ENCODE data around the gene LSAMP. TPM values are rescaled to one million over a fixed set of nuclear protein-coding genes. Genes with fewer than 3 reads are reported as not detected.

Gene LSAMP
- total and polyA plus RNA-seq, 2 of the 13 experiments (the other 11 are each of a cell fraction or from before 2014, with no cell fraction given) = not detected

GRCh38 chr3:116464276-116464798 is 19.1 kb upstream of the LSAMP start (continued):
- TF ChIP-seq ZNF12 (CRISPR knock-in tag; IDR thresholded peaks at IDR 0.05) = no peak

- 0% methylated on average over 1 of the region's 1 CpG for WGBS (ENCODE audit: low lambda C conversion rate)
- in situ Hi-C loops (cut with HindIII; ENCODE audit: extremely low pct_ligation_motif_present, low pct_unique_long_range_greater_than_20kb) = no loop called here
- Histone ChIP-seq H3K36me3 (replicated peaks in 1 of 2; ENCODE audit: control insufficient read depth in 1 of 2, insufficient read depth in 2 of 2, low read length in 2 of 2) (no peaks in the 10 kb centered on the region), H2AFZ (ENCODE audit: low read length) (no peak overlapping the region), H3K27me3 (ENCODE audit: control insufficient read depth in 1 of 2, insufficient read depth in 2 of 2, low read length in 2 of 2) (no peaks in the 10 kb centered on the region), H3K4me2 (ENCODE audit: low read depth, low read length) (no peak overlapping the region), H3K27ac (ENCODE audit: extremely low read length, insufficient read depth, low read length) (no peak overlapping the region), H3K9ac (ENCODE audit: insufficient read depth, low read depth, low read length) (no peak overlapping the region), H4K20me1 (ENCODE audit: insufficient read depth, low read length) (no peaks in the 10 kb centered on the region), H3K4me1 (ENCODE audit: insufficient read depth, low read length) (no peaks in the 10 kb centered on the region), H3K4me3 (replicated peaks in 1 of 3; ENCODE audit: insufficient read depth in 1 of 3, low read depth in 2 of 3, low read length in 3 of 3) (no peak overlapping the region), H3K79me2 (ENCODE audit: insufficient read depth, low read length) (no peaks in the 10 kb centered on the region), H3K9me3 (ENCODE audit: low read length) (no peaks in the 10 kb centered on the region)
- POLR2A ChIA-PET = no interaction called here
- intact Hi-C loops (cut with micrococcal nuclease; ENCODE audit: unreplicated experiment) = no loop called here
- BruUV-seq (replicated peaks) = no TSS peak
- ATAC-seq (no peak), DNase-seq (ENCODE audit: low spot score) (no peak), FAIRE-seq (no peak)
- CTCF ChIA-PET (ENCODE audit: low intra/inter-chr PET ratio, low total read pairs) = no interaction called here
- TF ChIP-seq BCL6 (CRISPR knock-in tag; IDR thresholded peaks at IDR 0.05) = no peak
Observed at GRCh38 chr3:116453666-116454346, 8.5 kb upstream of the LSAMP start.

GRCh38 chr3:116449546-116450350 is 4.5 kb upstream of the LSAMP start:
- no TSS peak for BruUV-seq (replicated peaks)
- WGBS (ENCODE audit: low lambda C conversion rate) = 0% methylated on average over 3 of the region's 3 CpGs
- in situ Hi-C loops (cut with HindIII; ENCODE audit: extremely low pct_ligation_motif_present, low pct_unique_long_range_greater_than_20kb) (no loop called here), intact Hi-C loops (cut with micrococcal nuclease; ENCODE audit: unreplicated experiment) (no loop called here)
- no peak overlapping the region for H3K4me2 ChIP-seq (ENCODE audit: low read depth, low read length)
- no peak overlapping the region for H3K9ac ChIP-seq (ENCODE audit: insufficient read depth, low read depth, low read length)
- DNase-seq (ENCODE audit: low spot score) (no peak), FAIRE-seq (no peak), ATAC-seq (no peak)
- peaks cover 0 to 3% of the 10 kb centered on the region in 2 experiments; a peak in 2 of 5 replicates for H3K27me3 ChIP-seq (ENCODE audit: control insufficient read depth in 1 of 2, insufficient read depth in 2 of 2, low read length in 2 of 2)
- H2AFZ ChIP-seq (ENCODE audit: low read length) = no peak overlapping the region
- TF ChIP-seq MIXL1 (CRISPR knock-in tag; IDR thresholded peaks at IDR 0.05) = no peak
- TF ChIP-seq ZBTB2 (CRISPR knock-in tag; IDR thresholded peaks at IDR 0.05; ENCODE audit: low read depth) = no peak
- no peak for TF ChIP-seq SSRP1 (CRISPR knock-in tag; IDR thresholded peaks at IDR 0.05)
- no peak for TF ChIP-seq ZFP37 (CRISPR knock-in tag; IDR thresholded peaks at IDR 0.05; ENCODE audit: borderline replicate concordance)
- TF ChIP-seq NFKBIZ (CRISPR knock-in tag; IDR thresholded peaks at IDR 0.05) = no peak
- no peak for TF ChIP-seq NFYB (CRISPR knock-in tag; IDR thresholded peaks at IDR 0.05)
- TF ChIP-seq ZNF644 (CRISPR knock-in tag; IDR thresholded peaks at IDR 0.05; ENCODE audit: low read depth) = no peak
- TF ChIP-seq ZNF678 (CRISPR knock-in tag; IDR thresholded peaks at IDR 0.05) = no peak
- TF ChIP-seq PCBP1 (IDR thresholded peaks at IDR 0.05; ENCODE audit: borderline replicate concordance, low read depth, low read length) = no peak
- TF ChIP-seq BRF2 (CRISPR knock-in tag; IDR thresholded peaks at IDR 0.05) = no peak
- no peaks in the 10 kb centered on the region for H4K20me1 ChIP-seq (ENCODE audit: insufficient read depth, low read length)
- no peaks in the 10 kb centered on the region for H3K79me2 ChIP-seq (ENCODE audit: insufficient read depth, low read length)
- H3K4me1 ChIP-seq (ENCODE audit: insufficient read depth, low read length) = no peaks in the 10 kb centered on the region
- H3K36me3 ChIP-seq (replicated peaks in 1 of 2; ENCODE audit: control insufficient read depth in 1 of 2, insufficient read depth in 2 of 2, low read length in 2 of 2) = no peaks in the 10 kb centered on the region
- no peaks in the 10 kb centered on the region for H3K9me3 ChIP-seq (ENCODE audit: low read length)
- no peak overlapping the region for H3K27ac ChIP-seq (ENCODE audit: extremely low read length, insufficient read depth, low read length)
- CTCF ChIA-PET (ENCODE audit: low intra/inter-chr PET ratio, low total read pairs) = no interaction called here
- POLR2A ChIA-PET = no interaction called here
- no peak overlapping the region for H3K4me3 ChIP-seq (replicated peaks in 1 of 3; ENCODE audit: insufficient read depth in 1 of 3, low read depth in 2 of 3, low read length in 3 of 3)

Data from HepG2 (cell line).